HepG2 (cell line): Measurements from ENCODE around the gene ZBTB17. TPM values are rescaled to one million over a fixed set of nuclear protein-coding genes. Genes with fewer than 3 reads are reported as not detected.

ENCODE experiments used
- ATAC-seq: fragments of 200-7000 bp; cut with Tn5 transposase; 3 replicates; pipeline ENCODE4 v1.9.1; 2020; ENCODE audit warnings: mild to moderate bottlenecking, moderate library complexity
- BruUV-seq: library from RNA; stranded (reverse); fragments of 400-500 nt; replicated peaks from 2 replicates; lab custom pipeline; 2021; lab: Mats Ljungman, UMichigan
- CTCF ChIA-PET: fragments of 300-600 bp; formaldehyde crosslinking; extraction: SDS; loops from one replicate; lab custom pipeline; 2021; ENCODE audit warnings: low total read pairs, inconsistent platforms, low intra/inter-chr PET ratio; lab: Yijun Ruan, JAX
- POLR2A ChIA-PET: fragments of 350-600 bp; sonication (Branson Sonifier 250); formaldehyde crosslinking; loops from one replicate; lab custom pipeline; 2020; ENCODE audit warnings: antibody characterized with exemption, inconsistent platforms; lab: Yijun Ruan, JAX
- DNase-seq: peaks from one replicate; pipeline ENCODE4 v3.0.0-alpha.2; 2015; ENCODE audit warnings: low spot score
- FAIRE-seq: peaks from 3 replicates; lab custom pipeline; 2011; peaks lifted over from hg19 to GRCh38; lab: Jason Lieb, UNC
- H2AFZ ChIP-seq: one replicate; pipeline ENCODE4 v1.6.1; 2011; ENCODE audit warnings: low read length, inconsistent platforms
- H3K27ac ChIP-seq: fragments of 300-600 bp; 3 replicates; pipeline ENCODE4 v1.8.0; 2011; ENCODE audit warnings: mixed run types, mild to moderate bottlenecking, mixed read lengths, low read length, inconsistent platforms; ENCODE audit not compliant: insufficient read depth; ENCODE audit errors: extremely low read length
- H3K27me3 ChIP-seq, 2 experiments: fragments of 200-600 bp in 1 of 2; 2 replicates in 1 of 2; 3 replicates in 1 of 2; pipeline versions ENCODE4 v1.6.0 to v1.8.0; 2011; ENCODE audit warnings: low read length in 2 of 2, mild to moderate bottlenecking in 2 of 2, moderate library complexity in 2 of 2, inconsistent platforms in 1 of 2; ENCODE audit not compliant: insufficient read depth in 2 of 2, control insufficient read depth in 1 of 2
- H3K36me3 ChIP-seq, 2 experiments: fragments of 200-600 bp in 1 of 2; replicated peaks in 1 of 2; 2 replicates in 1 of 2; 3 replicates in 1 of 2; pipeline versions ENCODE4 v1.5.1 to v1.8.0; 2011; ENCODE audit warnings: low read length in 2 of 2, inconsistent platforms in 1 of 2; ENCODE audit not compliant: insufficient read depth in 2 of 2, control insufficient read depth in 1 of 2
- H3K4me1 ChIP-seq: 2 replicates; pipeline ENCODE4 v1.5.1; 2012; ENCODE audit warnings: low read length, inconsistent platforms; ENCODE audit not compliant: insufficient read depth
- H3K4me2 ChIP-seq: 2 replicates; pipeline ENCODE4 v1.6.0; 2011; ENCODE audit warnings: low read depth, low read length, inconsistent platforms
- H3K4me3 ChIP-seq, 3 experiments: fragments of 200-600 bp in 1 of 3; sonication (generic), shearing (Covaris generic) in 1 of 3; replicated peaks in 1 of 3; 2 replicates each; pipeline ENCODE4 v1.5.1; 2011 to 2016; ENCODE audit warnings: low read length in 3 of 3, inconsistent platforms in 2 of 3, low read depth in 2 of 3, mild to moderate bottlenecking in 2 of 3, control low read depth in 1 of 3, mixed read lengths in 1 of 3; ENCODE audit not compliant: insufficient read depth in 1 of 3
- H3K79me2 ChIP-seq: one replicate; pipeline ENCODE4 v1.6.1; 2011; ENCODE audit warnings: low read length, inconsistent platforms; ENCODE audit not compliant: insufficient read depth
- H3K9ac ChIP-seq: 2 replicates; pipeline ENCODE4 v1.6.0; 2011; ENCODE audit warnings: mild to moderate bottlenecking, low read depth, low read length, inconsistent platforms; ENCODE audit not compliant: insufficient read depth
- H3K9me3 ChIP-seq: 2 replicates; pipeline ENCODE4 v1.5.1; 2012; ENCODE audit warnings: mild to moderate bottlenecking, low read length
- H4K20me1 ChIP-seq: 2 replicates; pipeline ENCODE4 v1.6.0; 2011; ENCODE audit warnings: inconsistent platforms, mild to moderate bottlenecking, low read length, moderate library complexity; ENCODE audit not compliant: insufficient read depth
- CREB1 ChIP-seq, 2 experiments: fragments of 450-650 bp in 1 of 2; IDR thresholded peaks; 2 replicates each; pipeline ENCODE4 v1.6.1; 2016 to 2017; ENCODE audit warnings: control low read depth in 1 of 2, mild to moderate bottlenecking in 1 of 2, missing compliant biosample characterization in 1 of 2, missing genetic modification characterization in 1 of 2
- EEA1 ChIP-seq: sonication (generic); formaldehyde crosslinking; IDR thresholded peaks from 2 replicates; pipeline ENCODE4 v1.5.1; 2020; ENCODE audit warnings: mild to moderate bottlenecking, missing genetic modification reagents, borderline replicate concordance
- ELK4 ChIP-seq: sonication (generic); formaldehyde crosslinking; IDR thresholded peaks from 2 replicates; pipeline ENCODE4 v1.9.0; 2021; ENCODE audit warnings: missing genetic modification reagents, borderline replicate concordance
- ETV6 ChIP-seq: sonication (generic); formaldehyde crosslinking; conservative IDR thresholded peaks from 2 replicates; pipeline ENCODE4 v1.4.0; 2020; ENCODE audit warnings: missing genetic modification reagents
- GTF3A ChIP-seq: sonication (generic); formaldehyde crosslinking; conservative IDR thresholded peaks from 2 replicates; pipeline ENCODE4 v1.4.0; 2020; ENCODE audit warnings: mild to moderate bottlenecking, missing genetic modification reagents
- PHF21A ChIP-seq: sonication (generic); formaldehyde crosslinking; IDR thresholded peaks from 2 replicates; pipeline ENCODE4 v1.5.0; 2020; ENCODE audit warnings: mild to moderate bottlenecking, missing genetic modification reagents
- RFX3 ChIP-seq: IDR thresholded peaks from 2 replicates; pipeline ENCODE4 v1.6.1; 2016; ENCODE audit warnings: missing biosample characterization, missing genetic modification reagents
- TAF15 ChIP-seq: fragments of 200-400 bp; formaldehyde crosslinking; IDR thresholded peaks from one replicate; pipeline ENCODE4 v1.6.1; 2018; ENCODE audit warnings: mild to moderate bottlenecking, low read depth, low read length; ENCODE audit not compliant: poor library complexity, severe bottlenecking
- TFDP1 ChIP-seq: IDR thresholded peaks from 2 replicates; pipeline ENCODE4 v1.6.1; 2016; ENCODE audit warnings: missing compliant biosample characterization, missing genetic modification reagents, borderline replicate concordance
- ZFP1 ChIP-seq: IDR thresholded peaks from 2 replicates; pipeline ENCODE4 v1.6.1; 2016
- ZFX ChIP-seq: sonication (generic); formaldehyde crosslinking; IDR thresholded peaks from 2 replicates; pipeline ENCODE4 v1.4.0; 2020; ENCODE audit warnings: mild to moderate bottlenecking, low read depth, missing genetic modification reagents, moderate library complexity
- ZNF503 ChIP-seq: sonication (generic); formaldehyde crosslinking; IDR thresholded peaks from 2 replicates; pipeline ENCODE4 v1.4.0; 2020; ENCODE audit warnings: missing genetic modification reagents
- ZNF552 ChIP-seq: sonication (generic); formaldehyde crosslinking; IDR thresholded peaks from 2 replicates; pipeline ENCODE4 v1.9.0; 2022; ENCODE audit warnings: missing genetic modification reagents, mild to moderate bottlenecking, borderline replicate concordance
- WGBS: methylation state at CpG from one replicate; pipeline ENCODE4 v1.1.6; 2017; ENCODE audit warnings: low lambda C conversion rate; 5-methylcytosine and 5-hydroxymethylcytosine counted together
- in situ Hi-C: cut with HindIII; loops from 2 replicates; pipeline ENCODE4 v1.10.0; 2017; ENCODE audit warnings: low pct_unique_long_range_greater_than_20kb; ENCODE audit not compliant: extremely low pct_ligation_motif_present
- intact Hi-C: fragments of 100-400 bp; cut with micrococcal nuclease; formaldehyde crosslinking; loops from one replicate; pipeline ENCODE4 v1.10.0; 2022; ENCODE audit not compliant: unreplicated experiment
- polyA plus RNA-seq, 8 experiments: library from polyadenylated mRNA; depleted of rRNA in 3 of 8; stranded (reverse) in 7 of 8; unstranded in 1 of 8; fragments of >200 nt; fragmentation: Illumina TruSeq in 4 of 8; extraction: Trizol in 4 of 8; gene quantifications; 2 replicates each; pipeline versions ENCODE4 v1.2.1 to v1.2.3, GENCODE V29; 2011 to 2016; ENCODE audit warnings: low read depth in 4 of 8, missing spikeins in 1 of 8, mixed read lengths in 1 of 8; ENCODE audit not compliant: insufficient read depth in 1 of 8
- total RNA-seq, 5 experiments: library from RNA; depleted of rRNA; stranded (reverse); fragments of >200 nt; fragmentation: Illumina TruSeq; extraction: Trizol; gene quantifications; 2 replicates each; pipeline ENCODE4 v1.2.3, GENCODE V29; 2016; ENCODE audit warnings: low read depth in 1 of 5

Gene ZBTB17
- total and polyA plus RNA-seq, 2 of the 13 experiments (the other 11 are each of a cell fraction or from before 2014, with no cell fraction given): 16.7 to 17.0 TPM

DNA sequence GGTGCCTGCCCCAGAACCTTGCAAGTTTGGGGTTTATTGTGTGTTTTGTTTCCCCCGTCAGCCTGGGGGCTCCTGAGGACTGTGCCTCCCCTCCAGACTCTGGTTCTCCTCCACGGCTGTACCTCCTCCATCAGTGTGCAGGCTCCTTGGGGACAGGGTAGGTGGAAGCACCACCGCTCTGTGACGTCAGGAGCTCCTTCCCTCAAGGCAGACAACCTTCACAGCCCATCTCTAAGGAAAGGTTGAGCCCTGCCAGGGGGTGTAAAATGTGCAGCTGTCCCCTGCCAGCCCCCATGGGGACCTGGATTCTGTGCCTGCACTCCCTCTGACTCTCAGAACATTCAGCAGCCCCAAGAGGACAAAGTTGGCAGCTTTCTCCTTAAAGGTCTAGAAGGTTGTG, 42.4 kb upstream of the ZBTB17 start:
- Histone ChIP-seq H3K4me2 (peak overlapping the region; percentile 73), H3K79me2 (no peaks in the 10 kb centered on the region), H3K9me3 (no peaks in the 10 kb centered on the region), H3K36me3 (no peaks in the 10 kb centered on the region), H3K9ac (no peak overlapping the region), H3K27me3 (peaks cover 12 to 96% of the 10 kb centered on the region in 2 experiments; a peak in 4 of 5 replicates), H3K4me1 (peaks cover 72% of the 10 kb centered on the region), H2AFZ (no peak overlapping the region), H4K20me1 (no peaks in the 10 kb centered on the region), H3K27ac (no peak overlapping the region), H3K4me3 (peak overlapping the region in 1 of 3 experiments; percentile 65; a peak in 1 of 6 replicates)
- DNase-seq (no peak), ATAC-seq (no peak), FAIRE-seq (no peak)
- TF ChIP-seq CREB1 (IDR thresholded peaks at IDR 0.05) (peak; percentile 84), CREB1 (CRISPR knock-in tag; IDR thresholded peaks at IDR 0.05) (no peak), ELK4 (no peak), ZFP1 (CRISPR knock-in tag) (no peak)
- no TSS peak for BruUV-seq
- intact Hi-C loops: no loop called here
- ChIA-PET CTCF (no interaction called here), POLR2A (no interaction called here)
- 17% methylated on average over 4 of the region's 4 CpGs for WGBS
- in situ Hi-C loops: no loop called here

DNA sequence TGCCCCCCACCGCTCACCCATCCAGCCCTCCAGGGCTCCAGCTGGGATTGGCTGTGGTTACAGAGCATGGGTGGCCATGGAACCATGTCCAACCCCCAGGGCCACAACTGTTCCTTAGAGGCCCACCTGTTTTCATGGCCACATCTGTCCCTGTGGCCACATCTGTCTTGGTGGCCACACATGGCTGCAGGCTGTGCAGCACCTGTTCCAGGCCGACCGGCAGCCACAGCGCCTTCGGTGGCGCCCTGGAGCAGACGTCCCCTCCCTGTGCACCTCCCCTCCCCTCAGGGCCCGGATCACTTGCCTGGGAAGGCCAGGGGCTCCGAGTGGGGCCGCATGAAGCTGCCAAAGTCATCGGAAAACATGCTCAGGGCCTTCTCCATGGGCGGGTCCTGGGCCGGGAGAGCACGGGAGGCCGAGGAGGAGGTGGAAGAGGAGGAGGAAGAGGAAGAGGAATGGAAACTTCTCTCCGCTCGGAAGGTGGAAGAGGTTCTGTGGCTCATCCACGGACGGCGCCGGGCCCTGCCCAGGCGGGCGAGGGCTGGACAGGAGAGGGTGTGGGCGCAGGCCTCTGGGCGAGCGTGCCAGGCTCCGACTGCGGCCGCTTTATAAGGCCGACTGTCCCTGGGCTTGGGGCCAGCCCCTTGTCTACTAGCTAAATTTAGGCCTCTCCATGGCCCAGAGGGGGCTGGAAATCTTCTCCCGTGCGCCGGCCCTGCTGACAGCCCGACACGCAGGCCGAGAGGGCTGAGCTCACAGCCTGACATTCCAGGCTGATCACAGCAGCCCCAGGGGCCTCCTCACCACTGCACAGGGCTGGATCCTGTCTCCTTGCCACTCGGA, 41.8 kb upstream of the ZBTB17 start, which contains the start of gene HSPB7:
TSS of gene HSPB7 (minus strand) at position 583 of the 843 bp plus-strand sequence. CDS start at position 503, 80 bp downstream.
- no peak within 1 kb of the TSS for H3K27ac ChIP-seq
- no TSS peak for BruUV-seq
- CTCF ChIA-PET: no interaction called here
- H2AFZ ChIP-seq: no peak within 1 kb of the TSS
- H3K4me3 ChIP-seq: peak within 1 kb of the TSS; percentile 35 to 65 (median 40); a peak in 5 of 6 replicates
- H3K36me3 ChIP-seq: no peaks in the 10 kb centered on the region
- intact Hi-C loops: no loop called here
- peak; percentile 74 for ATAC-seq
- 0 out of 2 replicates have a peak within 1 kb of the TSS, but pooled peaks have one; percentile 30 for H3K9ac ChIP-seq
- H3K9me3 ChIP-seq: no peaks in the 10 kb centered on the region
- in situ Hi-C loops: no loop called here
- peaks cover 12 to 91% of the 10 kb centered on the region in 2 experiments; a peak in 4 of 5 replicates for H3K27me3 ChIP-seq
- peaks cover 75% of the 10 kb centered on the region for H3K4me1 ChIP-seq
- POLR2A ChIA-PET: no interaction called here
- DNase-seq: no peak
- peak within 1 kb of the TSS; percentile 73 for H3K4me2 ChIP-seq
- no peaks in the 10 kb centered on the region for H3K79me2 ChIP-seq
- FAIRE-seq: peak; percentile 34
- no peaks in the 10 kb centered on the region for H4K20me1 ChIP-seq
- WGBS: 13% methylated on average over 21 of the region's 37 CpGs
- TF ChIP-seq TAF15 (no peak), EEA1 (CRISPR knock-in tag) (no peak), PHF21A (CRISPR knock-in tag) (no peak), RFX3 (CRISPR knock-in tag) (no peak), ZNF503 (CRISPR knock-in tag) (no peak), ZNF552 (CRISPR knock-in tag) (no peak), GTF3A (CRISPR knock-in tag) (no peak), ETV6 (no peak), ZFX (peak; percentile 77), TFDP1 (CRISPR knock-in tag) (no peak)
